ENCODE data around the gene GOLGA6L22. TPM values are rescaled to one million over a fixed set of nuclear protein-coding genes. Genes with fewer than 3 reads are reported as not detected.
"Not testable (repeated sequence)": the region's sequence is repeated elsewhere in the genome, so short reads cannot be mapped to it uniquely, and the experiment has no call there.

Gene GOLGA6L22
- total RNA-seq, 1 experiment from 2014 or later, result not detected

DNA sequence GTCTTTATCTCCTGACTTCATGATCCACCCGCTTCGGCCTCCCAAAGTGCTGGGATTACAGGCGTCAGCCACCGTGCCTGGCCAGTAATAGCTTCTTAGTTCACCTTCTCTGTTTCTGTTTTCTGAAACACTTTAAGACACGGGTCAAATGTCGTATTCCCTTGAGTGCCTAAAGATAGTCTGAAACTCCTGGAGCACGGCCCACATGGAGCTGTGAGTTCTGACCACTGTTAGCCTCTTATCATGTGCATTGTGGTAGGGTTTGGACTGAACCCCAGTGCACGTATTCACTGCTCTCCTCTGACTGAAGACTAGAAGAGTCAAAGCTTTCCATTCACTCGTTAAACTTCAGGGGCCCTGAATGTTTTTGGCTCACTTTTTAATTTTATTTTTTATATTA, 48.3 kb downstream of the GOLGA6L22 start:
- not testable (repeated sequence) for H2BK12ac ChIP-seq (ENCODE audit: insufficient read length, low read depth, low read length); H3K27me3 Mint-ChIP-seq (ENCODE audit: low read depth); H3K4me1 Mint-ChIP-seq; H2BK5ac ChIP-seq (ENCODE audit: insufficient read length, low read length); H4K91ac ChIP-seq (ENCODE audit: insufficient read length, low read depth, low read length); H3K9me3 Mint-ChIP-seq; H3K79me1 ChIP-seq (ENCODE audit: insufficient read depth, low read depth, low read length, poor library complexity, severe bottlenecking); H3K79me2 ChIP-seq (ENCODE audit: insufficient read depth, low read length); H3T11ph ChIP-seq (ENCODE audit: low read length); DNase-seq; H3K27ac Mint-ChIP-seq; H3K36me3 Mint-ChIP-seq (ENCODE audit: insufficient read depth in 1 of 3, low read depth in 3 of 3); H3K27me3 ChIP-seq (ENCODE audit: insufficient read depth, low read length); H3K9me3 ChIP-seq (ENCODE audit: control insufficient read depth, low read depth, low read length); H3K4me3 Mint-ChIP-seq; H4K5ac ChIP-seq (ENCODE audit: insufficient read length, low read depth, low read length); H3K56ac ChIP-seq (ENCODE audit: insufficient read length, low read depth, low read length); H4K8ac ChIP-seq (replicated peaks; ENCODE audit: insufficient read length, low read depth, low read length); H2AK5ac ChIP-seq (ENCODE audit: insufficient read length, low read length); H3K4ac ChIP-seq (ENCODE audit: low read depth, low read length); H3K23me2 ChIP-seq (ENCODE audit: insufficient read length, low read depth, low read length, poor library complexity, severe bottlenecking); H3K4me1 ChIP-seq (ENCODE audit: insufficient read depth, low read length); H3K9ac ChIP-seq (ENCODE audit: extremely low read depth, insufficient read length, low read length); H3K4me2 ChIP-seq (ENCODE audit: insufficient read depth, insufficient read length, low read length); H3K18ac ChIP-seq (ENCODE audit: insufficient read length, low read depth, low read length); H2BK120ac ChIP-seq (ENCODE audit: low read depth, low read length, poor library complexity, severe bottlenecking); H3K27ac ChIP-seq (ENCODE audit: insufficient read length, low read depth, low read length); H4K20me1 ChIP-seq (ENCODE audit: control insufficient read depth, insufficient read depth, insufficient read length); H3K23ac ChIP-seq (ENCODE audit: insufficient read length, low read depth, low read length); H2AFZ ChIP-seq (ENCODE audit: low read length); H2BK20ac ChIP-seq (ENCODE audit: low read depth, low read length, poor library complexity, severe bottlenecking); H3K14ac ChIP-seq (ENCODE audit: insufficient read depth, low read length); H2BK15ac ChIP-seq (ENCODE audit: low read depth, low read length)
- no CpG with 5 or more reads among the region's 9 CpGs for WGBS (ENCODE audit: extremely low coverage, insufficient read length, low lambda C conversion rate)

DNA sequence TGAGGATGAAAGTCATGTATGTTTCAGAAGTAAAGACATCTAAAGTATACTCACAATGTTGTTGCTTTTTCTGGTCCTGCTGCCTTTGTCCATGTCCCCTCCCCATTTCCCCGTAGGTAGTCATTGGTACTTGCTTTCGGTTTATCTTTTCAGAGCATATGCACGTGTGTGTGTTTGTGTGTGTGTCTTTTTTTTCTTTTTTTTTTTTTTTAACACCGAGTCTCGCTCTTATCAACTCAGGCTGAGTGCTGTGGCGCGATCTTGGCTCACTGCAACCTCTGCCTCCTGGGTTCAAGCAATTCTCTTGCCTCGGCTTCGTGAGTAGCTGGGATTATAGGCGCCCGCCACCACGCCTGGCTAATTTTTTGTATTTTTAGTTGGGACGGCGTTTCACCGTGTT, 57.4 kb downstream of the GOLGA6L22 start:
- not testable (repeated sequence) for H2BK15ac ChIP-seq (ENCODE audit: low read depth, low read length); H3K27ac ChIP-seq (ENCODE audit: insufficient read length, low read depth, low read length); H3K79me2 ChIP-seq (ENCODE audit: insufficient read depth, low read length); H2BK120ac ChIP-seq (ENCODE audit: low read depth, low read length, poor library complexity, severe bottlenecking); H4K20me1 ChIP-seq (ENCODE audit: control insufficient read depth, insufficient read depth, insufficient read length); H3K27me3 ChIP-seq (ENCODE audit: insufficient read depth, low read length); H3K9ac ChIP-seq (ENCODE audit: extremely low read depth, insufficient read length, low read length); H3K4ac ChIP-seq (ENCODE audit: low read depth, low read length); H3K23me2 ChIP-seq (ENCODE audit: insufficient read length, low read depth, low read length, poor library complexity, severe bottlenecking); DNase-seq; H4K5ac ChIP-seq (ENCODE audit: insufficient read length, low read depth, low read length); H3K9me3 Mint-ChIP-seq; H3K36me3 Mint-ChIP-seq (ENCODE audit: insufficient read depth in 1 of 3, low read depth in 3 of 3); H3T11ph ChIP-seq (ENCODE audit: low read length); H3K4me2 ChIP-seq (ENCODE audit: insufficient read depth, insufficient read length, low read length); H2BK12ac ChIP-seq (ENCODE audit: insufficient read length, low read depth, low read length); H2AFZ ChIP-seq (ENCODE audit: low read length); H3K79me1 ChIP-seq (ENCODE audit: insufficient read depth, low read depth, low read length, poor library complexity, severe bottlenecking); H4K8ac ChIP-seq (replicated peaks; ENCODE audit: insufficient read length, low read depth, low read length); H3K23ac ChIP-seq (ENCODE audit: insufficient read length, low read depth, low read length); H3K14ac ChIP-seq (ENCODE audit: insufficient read depth, low read length); H2BK5ac ChIP-seq (ENCODE audit: insufficient read length, low read length); H3K18ac ChIP-seq (ENCODE audit: insufficient read length, low read depth, low read length); H3K56ac ChIP-seq (ENCODE audit: insufficient read length, low read depth, low read length); H3K27ac Mint-ChIP-seq; H3K9me3 ChIP-seq (ENCODE audit: control insufficient read depth, low read depth, low read length); H2BK20ac ChIP-seq (ENCODE audit: low read depth, low read length, poor library complexity, severe bottlenecking); H4K91ac ChIP-seq (ENCODE audit: insufficient read length, low read depth, low read length); H2AK5ac ChIP-seq (ENCODE audit: insufficient read length, low read length); H3K4me1 Mint-ChIP-seq; H3K27me3 Mint-ChIP-seq (ENCODE audit: low read depth); H3K4me1 ChIP-seq (ENCODE audit: insufficient read depth, low read length); H3K4me3 Mint-ChIP-seq
- WGBS (ENCODE audit: extremely low coverage, insufficient read length, low lambda C conversion rate), result no CpG with 5 or more reads among the region's 15 CpGs

All from H9 (cell line).